Measurements from ENCODE around the gene SUMO4.

SUMO4 gene

GRCh38 chr6:149414821-149415220, 14.8 kb downstream of the SUMO4 start:
- H3K4me3 ChIP-seq (replicated peaks; ENCODE audit: low read depth, low read length): no peak overlapping the region
- no peak for DNase-seq (ENCODE audit: low read depth)
- no peak for TF ChIP-seq CTCF (IDR thresholded peaks at IDR 0.05; ENCODE audit: low read length, missing control alignments)

DNA sequence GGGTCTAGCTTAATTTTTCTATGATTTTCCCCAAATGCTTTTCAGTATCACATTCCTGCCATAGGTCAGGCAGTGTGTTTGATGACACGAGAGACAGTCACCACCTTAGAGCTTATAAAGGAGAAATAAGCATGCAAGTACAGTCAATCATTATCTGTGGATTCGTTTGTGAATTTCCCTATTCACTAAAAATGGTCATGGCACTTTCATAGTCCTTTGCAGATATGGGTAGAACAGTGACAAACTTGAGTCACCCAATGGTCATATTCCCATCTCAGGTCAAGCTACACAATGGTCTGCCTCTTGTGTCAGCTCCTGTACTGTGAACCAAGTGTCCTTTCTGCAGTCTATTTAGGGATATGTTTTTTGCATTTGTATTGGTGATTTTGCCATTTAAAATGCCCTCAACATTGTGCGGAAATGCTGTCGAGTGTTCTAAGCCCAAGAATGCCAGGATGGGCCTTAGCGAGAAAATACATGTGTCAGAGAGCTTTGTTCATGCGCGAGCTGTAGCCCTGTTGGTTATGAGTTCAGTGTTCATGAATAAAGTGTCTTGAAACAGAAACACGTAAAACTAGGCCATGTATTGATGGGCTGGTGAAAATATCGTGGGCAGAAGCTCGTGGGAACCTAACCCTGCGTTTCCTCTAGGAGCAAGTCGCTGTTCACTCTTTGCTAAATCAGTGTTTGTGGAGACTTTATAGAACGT, 19.8 kb downstream of the SUMO4 start:
- no peak overlapping the region for H3K4me3 ChIP-seq (replicated peaks; ENCODE audit: low read depth, low read length)
- TF ChIP-seq CTCF (IDR thresholded peaks at IDR 0.05; ENCODE audit: low read length, missing control alignments): no peak
- DNase-seq (ENCODE audit: low read depth): no peak

GRCh38 chr6:149421132-149421531, 21.1 kb downstream of the SUMO4 start:
- TF ChIP-seq CTCF (IDR thresholded peaks at IDR 0.05; ENCODE audit: low read length, missing control alignments): no peak
- H3K4me3 ChIP-seq (replicated peaks; ENCODE audit: low read depth, low read length): no peak overlapping the region
- no peak for DNase-seq (ENCODE audit: low read depth)

GRCh38 chr6:149422581-149422980, 22.5 kb downstream of the SUMO4 start:
- DNase-seq (ENCODE audit: low read depth): no peak
- no peak overlapping the region for H3K4me3 ChIP-seq (replicated peaks; ENCODE audit: low read depth, low read length)
- no peak for TF ChIP-seq CTCF (IDR thresholded peaks at IDR 0.05; ENCODE audit: low read length, missing control alignments)

DNA sequence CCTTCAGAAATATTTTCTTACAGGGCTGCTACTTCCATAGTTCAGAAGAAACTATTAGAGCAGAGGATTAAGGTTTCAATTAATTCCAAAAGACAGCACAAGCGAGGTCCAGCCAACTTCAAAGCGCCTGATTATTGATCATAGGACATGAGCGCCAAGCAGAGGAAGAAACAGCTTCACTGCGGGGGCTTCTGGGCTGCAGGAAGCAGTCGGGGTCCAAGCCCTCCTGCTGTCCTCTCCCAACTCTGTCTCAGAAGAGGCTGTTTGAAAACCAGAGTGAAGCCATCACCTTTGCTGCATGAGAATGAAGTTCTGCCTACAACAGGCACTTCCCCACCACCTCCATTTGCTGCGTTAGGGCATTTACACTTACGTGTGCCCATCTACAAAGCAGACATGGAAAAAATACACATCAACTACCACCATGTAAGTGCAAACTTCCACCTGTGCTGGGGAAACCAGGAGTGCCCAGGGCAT, 23.9 kb downstream of the SUMO4 start:
- no peak overlapping the region for H3K4me3 ChIP-seq (replicated peaks; ENCODE audit: low read depth, low read length)
- TF ChIP-seq CTCF (IDR thresholded peaks at IDR 0.05; ENCODE audit: low read length, missing control alignments): no peak
- no peak for DNase-seq (ENCODE audit: low read depth)

DNA sequence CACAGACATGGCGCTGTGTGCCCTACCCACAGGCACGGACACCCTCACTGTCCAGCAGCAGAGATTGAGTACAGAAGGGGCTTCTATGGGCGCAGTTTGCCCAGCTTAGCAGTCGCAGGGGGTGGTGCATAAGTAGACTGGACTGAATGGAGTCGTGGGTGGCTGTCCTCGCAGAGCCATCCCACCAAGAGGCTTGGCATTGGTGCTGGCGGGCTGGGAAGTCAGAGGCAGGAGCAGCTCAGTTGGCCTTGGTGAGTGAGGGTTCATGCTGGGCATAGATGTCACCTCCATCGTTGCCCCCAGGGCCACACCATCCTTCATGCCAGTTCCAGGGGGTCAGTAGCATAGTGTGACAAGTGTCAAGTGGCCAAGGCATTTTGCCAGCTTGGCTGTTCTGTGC, 25.2 kb downstream of the SUMO4 start:
- H3K4me3 ChIP-seq (replicated peaks; ENCODE audit: low read depth, low read length): no peak overlapping the region
- DNase-seq (ENCODE audit: low read depth): no peak
- TF ChIP-seq CTCF (IDR thresholded peaks at IDR 0.05; ENCODE audit: low read length, missing control alignments): no peak

DNA sequence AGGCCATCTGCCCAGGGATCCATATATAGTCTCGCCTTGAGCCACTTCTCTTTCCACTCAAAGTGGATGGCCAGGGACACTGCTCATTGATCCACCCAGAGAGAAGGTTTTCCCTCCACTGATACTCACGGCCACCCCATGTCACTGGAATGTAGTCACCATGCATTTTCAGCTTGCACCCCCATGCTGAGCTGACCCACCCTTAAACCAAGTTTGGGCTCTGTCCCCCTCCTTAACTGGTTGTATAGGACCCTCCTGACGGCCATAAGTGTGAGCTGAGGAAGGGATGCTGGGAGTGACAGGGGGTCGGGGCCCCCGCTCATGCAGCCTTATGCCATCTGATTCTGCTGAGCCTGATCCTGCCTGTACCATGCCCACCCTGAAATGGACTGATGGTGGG, 25.7 kb downstream of the SUMO4 start:
- DNase-seq (ENCODE audit: low read depth): no peak
- TF ChIP-seq CTCF (IDR thresholded peaks at IDR 0.05; ENCODE audit: low read length, missing control alignments): no peak

More for the DNA sequence above, 25.7 kb downstream of the SUMO4 start:
- no peak overlapping the region for H3K4me3 ChIP-seq (replicated peaks; ENCODE audit: low read depth, low read length)
